ENCODE measurements around the gene UBE2R2. TPM values are rescaled to one million over a fixed set of nuclear protein-coding genes. Genes with fewer than 3 reads are reported as not detected.
"Not testable (repeated sequence)": the region's sequence is repeated elsewhere in the genome, so short reads cannot be mapped to it uniquely, and the experiment has no call there.

Gene UBE2R2
- total RNA-seq, 1 experiment from 2014 or later: 35.5 TPM

- DNase-seq (ENCODE audit: low spot score); in situ Hi-C loops (cut with HindIII; ENCODE audit: low sequenced_read_pairs): not testable (repeated sequence)
Observed at GRCh38 chr9:33829641-33830230, 12.8 kb downstream of the UBE2R2 start.

GRCh38 chr9:33835625-33836260, 18.8 kb downstream of the UBE2R2 start:
- no peak for DNase-seq (ENCODE audit: low spot score)
- in situ Hi-C loops (cut with HindIII; ENCODE audit: low sequenced_read_pairs): no loop called here

- in situ Hi-C loops (cut with HindIII; ENCODE audit: low sequenced_read_pairs); DNase-seq (ENCODE audit: low spot score): not testable (repeated sequence)
Observed at GRCh38 chr9:33836261-33836660, 19.3 kb downstream of the UBE2R2 start.

- DNase-seq (ENCODE audit: low spot score): no peak
- in situ Hi-C loops (cut with HindIII; ENCODE audit: low sequenced_read_pairs): no loop called here
Observed at GRCh38 chr9:33837138-33837537, 20.2 kb downstream of the UBE2R2 start.

GRCh38 chr9:33840381-33840780, 23.4 kb downstream of the UBE2R2 start:
- in situ Hi-C loops (cut with HindIII; ENCODE audit: low sequenced_read_pairs): no loop called here
- no peak for DNase-seq (ENCODE audit: low spot score)

GRCh38 chr9:33843312-33843961, 26.5 kb downstream of the UBE2R2 start:
- no peak for DNase-seq (ENCODE audit: low spot score)
- in situ Hi-C loops (cut with HindIII; ENCODE audit: low sequenced_read_pairs): no loop called here

- in situ Hi-C loops (cut with HindIII; ENCODE audit: low sequenced_read_pairs): no loop called here
- DNase-seq (ENCODE audit: low spot score): no peak
Observed at GRCh38 chr9:33846231-33846630, 29.3 kb downstream of the UBE2R2 start.

- in situ Hi-C loops (cut with HindIII; ENCODE audit: low sequenced_read_pairs); DNase-seq (ENCODE audit: low spot score): not testable (repeated sequence)
Observed at GRCh38 chr9:33847894-33848205, 30.9 kb downstream of the UBE2R2 start.

- DNase-seq (ENCODE audit: low spot score): no peak
- in situ Hi-C loops (cut with HindIII; ENCODE audit: low sequenced_read_pairs): no loop called here
Observed at GRCh38 chr9:33850267-33850629, 33.3 kb downstream of the UBE2R2 start.

GRCh38 chr9:33850677-33851076, 33.7 kb downstream of the UBE2R2 start:
- DNase-seq (ENCODE audit: low spot score): no peak
- in situ Hi-C loops (cut with HindIII; ENCODE audit: low sequenced_read_pairs): no loop called here

- in situ Hi-C loops (cut with HindIII; ENCODE audit: low sequenced_read_pairs): no loop called here
- no peak for DNase-seq (ENCODE audit: low spot score)
Observed at GRCh38 chr9:33851301-33851700, 34.3 kb downstream of the UBE2R2 start.

GRCh38 chr9:33852216-33852826, 35.4 kb downstream of the UBE2R2 start:
- peak; percentile 93 for DNase-seq (ENCODE audit: low spot score)
- in situ Hi-C loops (cut with HindIII; ENCODE audit: low sequenced_read_pairs): no loop called here

- DNase-seq (ENCODE audit: low spot score): no peak
- in situ Hi-C loops (cut with HindIII; ENCODE audit: low sequenced_read_pairs): no loop called here
Observed at GRCh38 chr9:33856247-33856646, 39.3 kb downstream of the UBE2R2 start.

- in situ Hi-C loops (cut with HindIII; ENCODE audit: low sequenced_read_pairs): no loop called here
- DNase-seq (ENCODE audit: low spot score): no peak
Observed at GRCh38 chr9:33858423-33858822, 41.5 kb downstream of the UBE2R2 start.

GRCh38 chr9:33860200-33860871, 43.4 kb downstream of the UBE2R2 start:
- in situ Hi-C loops (cut with HindIII; ENCODE audit: low sequenced_read_pairs): no loop called here
- DNase-seq (ENCODE audit: low spot score): no peak

GRCh38 chr9:33861917-33862453, 45.0 kb downstream of the UBE2R2 start:
- in situ Hi-C loops (cut with HindIII; ENCODE audit: low sequenced_read_pairs): no loop called here
- DNase-seq (ENCODE audit: low spot score): no peak

GRCh38 chr9:33863027-33863426, 46.1 kb downstream of the UBE2R2 start:
- in situ Hi-C loops (cut with HindIII; ENCODE audit: low sequenced_read_pairs); DNase-seq (ENCODE audit: low spot score): not testable (repeated sequence)

- DNase-seq (ENCODE audit: low spot score): peak; percentile 43
- in situ Hi-C loops (cut with HindIII; ENCODE audit: low sequenced_read_pairs): no loop called here
Observed at GRCh38 chr9:33867747-33868439, 50.9 kb downstream of the UBE2R2 start.

GRCh38 chr9:33868440-33868973, 51.5 kb downstream of the UBE2R2 start:
- peak; percentile 34 for DNase-seq (ENCODE audit: low spot score)
- in situ Hi-C loops (cut with HindIII; ENCODE audit: low sequenced_read_pairs): no loop called here

All from G401 (cell line).